ACC112 (cell line): Measurements from ENCODE around the gene SLC37A4.
"Not testable (repeated sequence)": the region's sequence is repeated elsewhere in the genome, so short reads cannot be mapped to it uniquely, and the experiment has no call there.

Experiments used
- H2AFZ ChIP-seq: fragments of 200-600 bp; sonication (generic); one replicate; pipeline ENCODE4 v1.6.0; 2017; ENCODE audit warnings: antibody characterized with exemption, low read length; ENCODE audit not compliant: unreplicated experiment
- H3K27ac ChIP-seq: fragments of 200-600 bp; sonication (generic); 2 replicates; pipeline ENCODE4 v1.5.1; 2014; ENCODE audit warnings: low read depth, mild to moderate bottlenecking, antibody characterized with exemption, low read length, moderate library complexity
- H3K27me3 ChIP-seq: fragments of 200-600 bp; sonication (generic); 2 replicates; pipeline ENCODE4 v1.6.1; 2014; ENCODE audit warnings: mild to moderate bottlenecking, antibody characterized with exemption, low read length, moderate library complexity, mixed read lengths; ENCODE audit not compliant: insufficient read depth
- H3K36me3 ChIP-seq: fragments of 200-600 bp; sonication (generic); 2 replicates; pipeline ENCODE4 v1.6.1; 2016; ENCODE audit warnings: mild to moderate bottlenecking, antibody characterized with exemption, low read length, moderate library complexity, mixed read lengths; ENCODE audit not compliant: insufficient read depth
- H3K4me1 ChIP-seq: fragments of 200-600 bp; sonication (generic); one replicate; pipeline ENCODE4 v1.6.1; 2016; ENCODE audit warnings: low read length, mixed read lengths; ENCODE audit not compliant: insufficient read depth, unreplicated experiment, control insufficient read depth
- H3K4me3 ChIP-seq: fragments of 200-600 bp; sonication (generic); 2 replicates; pipeline ENCODE4 v1.5.1; 2014; ENCODE audit warnings: mild to moderate bottlenecking, low read depth, low read length
- H3K79me2 ChIP-seq: fragments of 200-600 bp; sonication (generic); one replicate; pipeline ENCODE4 v1.6.0; 2016; ENCODE audit warnings: low read length; ENCODE audit not compliant: control insufficient read depth, unreplicated experiment, insufficient read depth

SLC37A4 gene

GRCh38 chr11:119030329-119031047 lies at the start of gene SLC37A4:
Gene SLC37A4 (minus strand): TSS chr11:119030877.
- H3K4me3 ChIP-seq = peak within 1 kb of the TSS; percentile 88
- H3K27ac ChIP-seq = no peak within 1 kb of the TSS
- H3K4me1 ChIP-seq = no peaks in the 10 kb centered on the region
- H3K79me2 ChIP-seq = no peaks in the 10 kb centered on the region
- H2AFZ ChIP-seq = peak within 1 kb of the TSS; percentile 83
- H3K36me3 ChIP-seq = no peaks in the 10 kb centered on the region
- no peaks in the 10 kb centered on the region for H3K27me3 ChIP-seq

- H3K79me2 ChIP-seq = no peaks in the 10 kb centered on the region
- H3K4me3 ChIP-seq = no peak overlapping the region
- H2AFZ ChIP-seq = no peak overlapping the region
- peaks cover 15% of the 10 kb centered on the region; the same call in 1 of the 2 replicates for H3K36me3 ChIP-seq
- H3K27me3 ChIP-seq = no peaks in the 10 kb centered on the region
- H3K27ac ChIP-seq = no peak overlapping the region
- no peaks in the 10 kb centered on the region for H3K4me1 ChIP-seq
These were observed 48.2 kb upstream of the SLC37A4 start for GRCh38 chr11:119078675-119079420.

- Histone ChIP-seq H3K36me3 (peaks cover 25% of the 10 kb centered on the region; the same call in 1 of the 2 replicates), H3K79me2 (no peaks in the 10 kb centered on the region), H3K27me3 (no peaks in the 10 kb centered on the region), H3K4me1 (no peaks in the 10 kb centered on the region), H2AFZ (no peak overlapping the region), H3K4me3 (no peak overlapping the region), H3K27ac (no peak overlapping the region)
These were observed 47.2 kb upstream of the SLC37A4 start for GRCh38 chr11:119077839-119078238.

GRCh38 chr11:119067371-119068222 lies 36.9 kb upstream of the SLC37A4 start, which contains the start of gene VPS11:
Gene VPS11 (plus strand): TSS chr11:119067818. CDS start chr11:119067824, 6 bp downstream.
- no peaks in the 10 kb centered on the region for H3K27me3 ChIP-seq
- H3K4me1 ChIP-seq = peaks cover 16% of the 10 kb centered on the region
- peak within 1 kb of the TSS; percentile 82 for H3K27ac ChIP-seq
- H3K4me3 ChIP-seq = peak within 1 kb of the TSS; percentile 92
- peaks cover 32% of the 10 kb centered on the region for H3K79me2 ChIP-seq
- H3K36me3 ChIP-seq = peaks cover 8% of the 10 kb centered on the region; the same call in 1 of the 2 replicates
- peak within 1 kb of the TSS; percentile 89 for H2AFZ ChIP-seq

GRCh38 chr11:119065369-119065768 lies 34.7 kb upstream of the SLC37A4 start:
- Histone ChIP-seq H2AFZ (no peak overlapping the region), H3K36me3 (no peaks in the 10 kb centered on the region), H3K79me2 (peaks cover 32% of the 10 kb centered on the region), H3K4me3 (no peak overlapping the region; the same call in 1 of the 2 replicates), H3K27me3 (no peaks in the 10 kb centered on the region), H3K27ac (no peak overlapping the region), H3K4me1 (peaks cover 20% of the 10 kb centered on the region)

DNA sequence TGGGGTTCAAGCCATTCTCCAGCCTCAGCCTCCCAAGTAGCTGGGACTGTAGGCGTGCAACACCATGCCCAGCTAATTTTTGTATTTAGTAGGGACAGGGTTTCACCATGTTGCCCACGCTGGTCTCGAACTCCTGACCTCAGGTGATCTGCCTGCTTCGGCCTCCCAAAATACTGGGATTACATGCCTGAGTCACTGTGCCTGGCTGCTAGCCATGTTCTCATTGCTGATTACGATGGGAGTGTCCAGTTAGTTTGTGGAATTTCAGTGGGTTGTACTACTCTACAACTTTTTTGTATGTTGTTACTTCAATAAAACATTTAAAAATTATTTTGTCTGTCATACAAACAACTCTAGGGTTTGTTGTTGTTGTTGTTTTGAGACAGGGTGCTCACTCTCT lies 32.1 kb upstream of the SLC37A4 start:
- peaks cover 23% of the 10 kb centered on the region for H3K4me1 ChIP-seq
- no peak overlapping the region for H3K4me3 ChIP-seq
- no peak overlapping the region for H2AFZ ChIP-seq
- no peak overlapping the region for H3K27ac ChIP-seq
- H3K36me3 ChIP-seq = no peaks in the 10 kb centered on the region
- H3K27me3 ChIP-seq = no peaks in the 10 kb centered on the region
- peaks cover 17% of the 10 kb centered on the region for H3K79me2 ChIP-seq

GRCh38 chr11:119061256-119061655 lies 30.6 kb upstream of the SLC37A4 start:
- peaks cover 17% of the 10 kb centered on the region for H3K79me2 ChIP-seq
- no peaks in the 10 kb centered on the region for H3K36me3 ChIP-seq
- no peak overlapping the region for H3K4me3 ChIP-seq
- H3K4me1 ChIP-seq = peaks cover 19% of the 10 kb centered on the region
- no peak overlapping the region for H3K27ac ChIP-seq
- no peak overlapping the region for H2AFZ ChIP-seq
- H3K27me3 ChIP-seq = no peaks in the 10 kb centered on the region

- H3K27ac ChIP-seq, H3K36me3 ChIP-seq, H2AFZ ChIP-seq, H3K27me3 ChIP-seq, H3K4me3 ChIP-seq: not testable (repeated sequence)
- H3K4me1 ChIP-seq = peaks cover 22% of the 10 kb centered on the region
- peaks cover 22% of the 10 kb centered on the region for H3K79me2 ChIP-seq
These were observed 28.5 kb upstream of the SLC37A4 start for GRCh38 chr11:119059128-119059527.

GRCh38 chr11:119057000-119057769 lies 26.5 kb upstream of the SLC37A4 start, which contains the start of gene HYOU1:
Gene HYOU1 (minus strand): TSS chr11:119057205. CDS start chr11:119056160, 1,045 bp downstream.
- H3K4me3 ChIP-seq = peak within 1 kb of the TSS; percentile 100
- H3K27ac ChIP-seq = peak within 1 kb of the TSS; percentile 64; the same call in 1 of the 2 replicates
- no peaks in the 10 kb centered on the region for H3K27me3 ChIP-seq
- H3K36me3 ChIP-seq = peaks cover 7% of the 10 kb centered on the region; the same call in 1 of the 2 replicates
- peak within 1 kb of the TSS; percentile 95 for H2AFZ ChIP-seq
- H3K79me2 ChIP-seq = peaks cover 22% of the 10 kb centered on the region
- peaks cover 12% of the 10 kb centered on the region for H3K4me1 ChIP-seq
